NB4 (cell line): ENCODE measurements around the gene FBXL20.

Experiments used
- CTCF ChIP-seq: IDR thresholded peaks from one replicate; pipeline ENCODE4 v1.5.1; 2012; ENCODE audit warnings: low read depth, low read length
- MAX ChIP-seq: IDR thresholded peaks from 2 replicates; pipeline ENCODE4 v1.6.1; 2011; ENCODE audit warnings: low read depth, low read length

GRCh38 chr17:39332092-39332491, 69.3 kb downstream of the FBXL20 start:
- TF ChIP-seq CTCF (no peak), MAX (no peak)
